Endometrial microvascular endothelial cells (primary cell): ENCODE results near the gene HS6ST3. TPM values are rescaled to one million over a fixed set of nuclear protein-coding genes. Genes with fewer than 3 reads are reported as not detected.

ENCODE experiments used
- in situ Hi-C: cut with HindIII; loops from 2 replicates; pipeline ENCODE4 v1.10.0; 2017; ENCODE audit warnings: low sequenced_read_pairs, low pct_unique_long_range_greater_than_20kb; ENCODE audit errors: inconsistent ontology term
- total RNA-seq: library from RNA; depleted of rRNA; stranded (reverse); fragments of >200 nt; gene quantifications from one replicate; pipeline ENCODE4 v1.2.3, GENCODE V29; 2015; ENCODE audit errors: inconsistent ontology term

HS6ST3 gene
- total RNA-seq, 1 donor from 2014 or later, result not detected

- in situ Hi-C loops, result no loop called here
These were observed 696.1 kb downstream of the HS6ST3 start for GRCh38 chr13:96785986-96786385.

GRCh38 chr13:96792188-96792587 lies 702.3 kb downstream of the HS6ST3 start:
- in situ Hi-C loops, result no loop called here

GRCh38 chr13:96792736-96793403 lies 703.0 kb downstream of the HS6ST3 start:
- in situ Hi-C loops, result no loop called here

- in situ Hi-C loops, result no loop called here
These were observed 703.5 kb downstream of the HS6ST3 start for GRCh38 chr13:96793404-96793755.

GRCh38 chr13:96794669-96795068 lies 704.8 kb downstream of the HS6ST3 start:
- in situ Hi-C loops, result no loop called here

- in situ Hi-C loops, result no loop called here
These were observed 705.8 kb downstream of the HS6ST3 start for GRCh38 chr13:96795670-96796069.

GRCh38 chr13:96796091-96796633 lies 706.3 kb downstream of the HS6ST3 start:
- in situ Hi-C loops, result no loop called here

- in situ Hi-C loops, result no loop called here
These were observed 707.2 kb downstream of the HS6ST3 start for GRCh38 chr13:96797136-96797535.

- in situ Hi-C loops, result no loop called here
These were observed 713.7 kb downstream of the HS6ST3 start for GRCh38 chr13:96803456-96804100.

- in situ Hi-C loops, result no loop called here
These were observed 714.3 kb downstream of the HS6ST3 start for GRCh38 chr13:96804174-96804573.

- in situ Hi-C loops, result no loop called here
These were observed 716.8 kb downstream of the HS6ST3 start for GRCh38 chr13:96806746-96807145.

GRCh38 chr13:96809366-96810096 lies 719.6 kb downstream of the HS6ST3 start:
- in situ Hi-C loops, result no loop called here

GRCh38 chr13:96810104-96810503 lies 720.2 kb downstream of the HS6ST3 start:
- in situ Hi-C loops, result no loop called here

GRCh38 chr13:96811049-96811448 lies 721.1 kb downstream of the HS6ST3 start:
- in situ Hi-C loops, result no loop called here

GRCh38 chr13:96816261-96816660 lies 726.4 kb downstream of the HS6ST3 start:
- in situ Hi-C loops, result no loop called here

GRCh38 chr13:96816874-96817273 lies 727.0 kb downstream of the HS6ST3 start:
- in situ Hi-C loops, result no loop called here

- in situ Hi-C loops, result no loop called here
These were observed 727.5 kb downstream of the HS6ST3 start for GRCh38 chr13:96817336-96817941.

GRCh38 chr13:96819375-96819774 lies 729.5 kb downstream of the HS6ST3 start:
- in situ Hi-C loops, result no loop called here

GRCh38 chr13:96821381-96821780 lies 731.5 kb downstream of the HS6ST3 start:
- in situ Hi-C loops, result no loop called here
